BE2C (cell line): ENCODE measurements around the gene ARMC5.
"Not testable (repeated sequence)": the region's sequence is repeated elsewhere in the genome, so short reads cannot be mapped to it uniquely, and the experiment has no call there.

ENCODE experiments used
- DNase-seq: peaks from one replicate; pipeline ENCODE4 v3.0.0-alpha.2; 2020
- H3K27me3 ChIP-seq: fragments of 250-450 bp; sonication (Bioruptor Pico); 2 replicates; pipeline ENCODE4 v1.5.1; 2020; ENCODE audit warnings: mild to moderate bottlenecking
- H3K36me3 ChIP-seq: fragments of 250-450 bp; sonication (Bioruptor Pico); 2 replicates; pipeline ENCODE4 v1.5.1; 2020; ENCODE audit warnings: mild to moderate bottlenecking
- H3K4me1 ChIP-seq: fragments of 250-450 bp; sonication (Bioruptor Pico); 2 replicates; pipeline ENCODE4 v1.5.1; 2020
- H3K4me3 ChIP-seq: 2 replicates; pipeline ENCODE4 v1.5.1; 2011; ENCODE audit warnings: low read depth, low read length
- H3K9me3 ChIP-seq: fragments of 250-450 bp; sonication (Bioruptor Pico); 2 replicates; pipeline ENCODE4 v1.5.1; 2020
- TF ChIP-seq, protein P1 (sequence below): IDR thresholded peaks from 2 replicates; pipeline ENCODE4 v1.5.1; 2012; ENCODE audit warnings: mild to moderate bottlenecking, low read depth, low read length

ARMC5 gene

DNA sequence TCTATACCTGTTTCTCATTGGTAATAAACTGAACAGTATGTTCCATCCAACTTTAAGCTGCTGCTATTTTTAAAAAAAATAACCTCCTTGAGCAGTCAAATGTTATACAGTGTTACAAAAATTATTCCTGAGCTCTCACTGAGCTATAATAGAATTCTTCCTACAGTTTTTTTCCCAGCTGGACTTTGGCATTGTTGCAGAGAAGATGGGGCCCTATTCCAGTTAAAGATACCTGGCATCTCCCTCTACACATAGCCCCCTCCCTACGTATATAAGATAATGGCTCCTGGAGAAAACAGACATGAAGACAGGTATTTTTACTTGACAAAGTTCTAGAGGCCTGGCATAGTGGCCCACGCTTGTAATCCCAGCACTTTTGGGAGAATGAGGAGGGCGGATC lies 29.5 kb upstream of the ARMC5 start:
- no peak overlapping the region for H3K4me3 ChIP-seq
- H3K27me3 ChIP-seq: no peaks in the 10 kb centered on the region
- H3K36me3 ChIP-seq: no peaks in the 10 kb centered on the region
- DNase-seq: no peak
- H3K9me3 ChIP-seq: no peaks in the 10 kb centered on the region
- TF ChIP-seq, protein P1, sequence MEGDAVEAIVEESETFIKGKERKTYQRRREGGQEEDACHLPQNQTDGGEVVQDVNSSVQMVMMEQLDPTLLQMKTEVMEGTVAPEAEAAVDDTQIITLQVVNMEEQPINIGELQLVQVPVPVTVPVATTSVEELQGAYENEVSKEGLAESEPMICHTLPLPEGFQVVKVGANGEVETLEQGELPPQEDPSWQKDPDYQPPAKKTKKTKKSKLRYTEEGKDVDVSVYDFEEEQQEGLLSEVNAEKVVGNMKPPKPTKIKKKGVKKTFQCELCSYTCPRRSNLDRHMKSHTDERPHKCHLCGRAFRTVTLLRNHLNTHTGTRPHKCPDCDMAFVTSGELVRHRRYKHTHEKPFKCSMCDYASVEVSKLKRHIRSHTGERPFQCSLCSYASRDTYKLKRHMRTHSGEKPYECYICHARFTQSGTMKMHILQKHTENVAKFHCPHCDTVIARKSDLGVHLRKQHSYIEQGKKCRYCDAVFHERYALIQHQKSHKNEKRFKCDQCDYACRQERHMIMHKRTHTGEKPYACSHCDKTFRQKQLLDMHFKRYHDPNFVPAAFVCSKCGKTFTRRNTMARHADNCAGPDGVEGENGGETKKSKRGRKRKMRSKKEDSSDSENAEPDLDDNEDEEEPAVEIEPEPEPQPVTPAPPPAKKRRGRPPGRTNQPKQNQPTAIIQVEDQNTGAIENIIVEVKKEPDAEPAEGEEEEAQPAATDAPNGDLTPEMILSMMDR: no peak
- no peaks in the 10 kb centered on the region for H3K4me1 ChIP-seq

DNA sequence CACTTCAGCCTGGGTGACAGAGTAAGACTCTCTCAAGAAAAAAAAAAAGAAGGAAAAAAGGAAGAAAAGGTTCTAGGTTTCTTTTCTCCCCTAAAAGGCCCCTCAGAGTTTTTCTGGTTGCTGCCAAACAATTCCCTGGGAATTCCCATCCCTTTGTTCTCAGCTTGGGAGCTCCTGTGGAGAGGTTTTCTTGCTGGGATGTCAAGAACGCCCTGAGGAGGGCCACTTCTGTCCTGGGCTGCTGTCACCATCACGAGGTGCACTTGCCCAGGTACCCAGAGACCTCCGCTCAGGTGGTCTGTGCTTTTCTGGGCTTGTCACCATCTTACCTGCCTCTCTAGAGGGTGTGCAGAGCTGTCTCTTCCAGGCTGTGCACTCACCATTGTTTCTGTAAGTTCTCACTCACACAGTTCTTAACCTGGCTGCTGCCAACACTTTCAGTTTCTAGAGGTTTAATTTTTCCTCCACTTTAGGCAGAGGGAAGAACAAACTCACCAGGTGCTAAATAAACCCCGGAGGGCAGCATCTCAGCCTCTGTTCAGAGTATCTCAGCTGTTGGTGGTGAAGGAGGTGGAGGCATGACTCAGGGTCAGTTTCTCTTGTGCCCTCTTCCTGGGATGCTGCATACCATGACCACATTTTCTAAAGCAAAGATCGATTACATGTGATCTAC lies 28.8 kb upstream of the ARMC5 start:
- Histone ChIP-seq H3K27me3 (no peaks in the 10 kb centered on the region), H3K36me3 (no peaks in the 10 kb centered on the region), H3K9me3 (no peaks in the 10 kb centered on the region), H3K4me1 (no peaks in the 10 kb centered on the region), H3K4me3 (no peak overlapping the region)
- no peak for DNase-seq
- TF ChIP-seq, protein P1: no peak

DNA sequence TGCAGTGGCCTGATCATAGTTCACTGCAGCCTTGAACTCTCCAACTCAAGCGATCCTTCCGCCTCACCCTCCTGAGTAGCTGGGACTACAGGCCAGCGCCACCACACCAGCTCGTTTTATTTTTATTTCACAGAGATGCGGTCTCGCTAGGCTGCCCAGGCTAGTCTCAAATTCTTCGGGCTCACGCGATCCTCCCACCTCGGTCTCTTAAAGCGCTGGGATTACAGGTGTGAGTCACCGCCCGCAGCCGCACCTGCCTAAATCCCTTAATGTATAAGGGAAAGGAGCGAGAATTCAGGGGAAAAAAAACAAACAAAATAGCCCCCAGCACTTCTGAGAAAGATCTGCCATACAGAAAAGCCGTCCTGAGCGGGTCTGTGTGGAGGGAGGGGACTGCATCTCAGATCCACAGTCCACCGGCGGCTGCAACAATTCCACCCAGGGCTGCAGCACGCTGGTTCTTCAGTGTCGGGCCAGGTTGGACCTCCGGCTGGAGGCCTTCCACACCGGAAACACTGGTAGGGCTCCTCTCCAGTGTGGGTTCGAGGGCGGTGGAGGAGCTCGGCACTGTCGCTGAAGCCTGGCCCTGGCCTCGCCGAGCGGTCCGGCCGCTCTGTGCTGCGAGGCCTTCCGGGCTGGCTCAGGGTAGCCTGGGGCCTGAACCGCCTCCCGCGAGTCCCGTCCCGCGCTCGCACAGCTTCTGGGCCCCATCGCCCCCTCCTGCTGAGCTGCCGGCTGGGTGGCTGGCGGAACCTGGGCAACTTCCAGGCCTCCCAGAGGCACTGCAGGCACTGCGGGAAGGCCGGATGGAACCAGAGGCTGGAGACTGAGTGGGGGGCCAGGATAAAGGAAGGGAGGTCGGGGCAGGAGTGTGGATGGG lies 23.7 kb upstream of the ARMC5 start:
- TF ChIP-seq, protein P1: no peak
- Histone ChIP-seq H3K36me3 (no peaks in the 10 kb centered on the region), H3K4me1 (no peaks in the 10 kb centered on the region), H3K27me3 (no peaks in the 10 kb centered on the region), H3K9me3 (no peaks in the 10 kb centered on the region), H3K4me3 (no peak overlapping the region)
- DNase-seq: no peak

DNA sequence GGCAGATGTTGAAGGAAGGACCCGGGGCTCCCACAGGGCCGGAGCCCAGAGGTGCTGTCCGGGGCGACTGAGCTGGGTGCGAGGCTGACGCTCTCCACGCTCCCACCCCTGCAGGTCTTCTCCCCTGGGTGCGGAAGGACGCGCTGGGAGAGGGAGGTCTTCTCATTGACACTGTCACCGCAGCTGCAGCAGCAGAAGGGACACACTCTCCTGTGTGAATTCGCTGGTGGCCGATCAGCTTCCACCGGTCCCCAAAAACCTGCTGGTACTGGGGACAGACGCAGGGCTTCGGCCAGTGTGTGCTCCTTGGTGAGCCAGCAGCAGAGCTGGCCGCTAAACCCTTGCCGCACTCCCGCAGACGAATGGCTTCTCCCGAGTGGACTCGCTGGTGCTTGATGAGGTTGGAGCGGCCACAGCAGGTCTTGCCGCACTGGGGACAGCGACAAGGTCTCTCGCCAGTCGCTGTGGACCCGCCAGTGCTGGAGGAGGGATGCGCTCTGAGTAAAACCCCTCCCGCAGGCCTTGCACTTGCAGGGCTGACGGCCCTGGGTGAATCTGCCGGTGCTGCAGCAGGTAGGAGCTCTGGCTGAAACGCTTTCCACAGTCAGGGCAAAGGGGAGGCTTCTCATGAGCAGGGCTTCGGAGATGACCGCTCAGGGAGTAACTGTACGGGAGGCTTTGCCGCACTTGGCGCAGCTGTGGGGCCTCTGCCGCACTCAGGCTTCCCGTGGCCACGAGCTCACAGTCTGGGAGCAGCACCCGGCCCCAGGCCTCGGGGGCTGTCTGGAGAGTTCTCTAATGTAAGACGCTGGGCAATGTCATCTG lies 22.9 kb upstream of the ARMC5 start:
- Histone ChIP-seq H3K4me3 (no peak overlapping the region), H3K4me1 (no peaks in the 10 kb centered on the region), H3K36me3 (no peaks in the 10 kb centered on the region), H3K27me3 (no peaks in the 10 kb centered on the region), H3K9me3 (no peaks in the 10 kb centered on the region)
- DNase-seq: no peak
- TF ChIP-seq, protein P1: no peak

DNA sequence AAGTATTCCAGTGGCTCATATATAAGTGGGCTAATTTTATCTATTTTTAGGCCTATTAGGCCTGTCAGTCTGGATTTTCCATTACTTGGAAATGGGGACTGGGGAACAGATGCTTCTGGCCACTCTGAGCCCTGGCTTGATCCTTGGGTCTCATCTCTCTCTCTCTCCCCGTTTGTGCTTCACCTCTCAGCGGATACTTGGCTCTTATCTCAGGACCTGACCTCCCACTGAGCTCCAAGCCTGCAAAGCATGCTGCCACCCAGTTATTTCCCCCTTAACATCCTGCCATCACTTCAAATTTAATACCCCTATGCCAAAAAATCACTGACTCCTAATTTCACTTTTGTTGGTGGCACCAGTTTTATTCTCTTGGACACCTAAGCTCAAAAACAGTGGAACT lies 20.9 kb upstream of the ARMC5 start:
- H3K4me3 ChIP-seq: no peak overlapping the region
- no peaks in the 10 kb centered on the region for H3K27me3 ChIP-seq
- no peaks in the 10 kb centered on the region for H3K36me3 ChIP-seq
- H3K4me1 ChIP-seq: no peaks in the 10 kb centered on the region
- no peaks in the 10 kb centered on the region for H3K9me3 ChIP-seq
- no peak for DNase-seq
- TF ChIP-seq, protein P1: no peak

DNA sequence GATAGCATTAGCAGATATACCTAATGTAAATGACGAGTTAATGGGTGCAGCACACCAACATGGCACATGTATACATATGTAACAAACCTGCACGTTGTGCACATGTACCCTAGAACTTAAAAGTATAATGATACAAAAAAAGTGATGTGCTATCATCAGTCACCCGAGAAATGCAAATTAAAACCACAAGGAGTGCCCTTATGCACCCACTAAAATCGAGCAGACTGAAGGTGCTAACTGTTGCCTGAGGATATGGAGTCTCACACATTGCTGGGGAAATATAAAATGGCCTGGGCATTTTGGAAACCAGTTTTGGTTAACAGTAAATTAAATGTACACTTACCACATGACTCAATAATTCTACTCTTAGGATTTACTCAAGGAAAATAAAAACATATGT lies 20.3 kb upstream of the ARMC5 start:
- not testable (repeated sequence) for H3K4me1 ChIP-seq, DNase-seq, H3K27me3 ChIP-seq, H3K36me3 ChIP-seq, H3K9me3 ChIP-seq, H3K4me3 ChIP-seq
